Measurements from ENCODE around the gene MAGEB17.

DNA sequence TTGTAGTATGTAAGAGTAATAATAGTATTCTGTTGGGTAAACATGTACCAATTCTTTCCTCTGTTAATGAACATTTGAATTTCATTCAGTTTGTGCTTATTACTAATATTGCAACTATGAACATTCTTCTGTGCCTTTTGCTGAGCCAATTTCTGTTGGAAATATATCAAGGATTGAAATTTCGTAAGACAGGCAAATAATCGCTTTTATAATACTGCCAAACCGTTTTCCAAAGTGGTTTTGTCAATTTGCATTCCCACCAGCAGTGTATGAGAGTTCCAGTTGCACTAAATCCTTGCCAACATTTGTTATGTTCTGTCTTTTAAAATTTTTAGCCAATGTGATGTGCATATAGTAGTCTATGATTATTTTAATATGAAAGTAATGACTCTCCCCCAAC is 38.6 kb downstream of the MAGEB17 start:
- TF ChIP-seq, protein P1, sequence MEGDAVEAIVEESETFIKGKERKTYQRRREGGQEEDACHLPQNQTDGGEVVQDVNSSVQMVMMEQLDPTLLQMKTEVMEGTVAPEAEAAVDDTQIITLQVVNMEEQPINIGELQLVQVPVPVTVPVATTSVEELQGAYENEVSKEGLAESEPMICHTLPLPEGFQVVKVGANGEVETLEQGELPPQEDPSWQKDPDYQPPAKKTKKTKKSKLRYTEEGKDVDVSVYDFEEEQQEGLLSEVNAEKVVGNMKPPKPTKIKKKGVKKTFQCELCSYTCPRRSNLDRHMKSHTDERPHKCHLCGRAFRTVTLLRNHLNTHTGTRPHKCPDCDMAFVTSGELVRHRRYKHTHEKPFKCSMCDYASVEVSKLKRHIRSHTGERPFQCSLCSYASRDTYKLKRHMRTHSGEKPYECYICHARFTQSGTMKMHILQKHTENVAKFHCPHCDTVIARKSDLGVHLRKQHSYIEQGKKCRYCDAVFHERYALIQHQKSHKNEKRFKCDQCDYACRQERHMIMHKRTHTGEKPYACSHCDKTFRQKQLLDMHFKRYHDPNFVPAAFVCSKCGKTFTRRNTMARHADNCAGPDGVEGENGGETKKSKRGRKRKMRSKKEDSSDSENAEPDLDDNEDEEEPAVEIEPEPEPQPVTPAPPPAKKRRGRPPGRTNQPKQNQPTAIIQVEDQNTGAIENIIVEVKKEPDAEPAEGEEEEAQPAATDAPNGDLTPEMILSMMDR (IDR thresholded peaks at IDR 0.05): no peak
- no peak for TF ChIP-seq POLR2A (IDR thresholded peaks at IDR 0.05)

Data from esophagus squamous epithelium (tissue), 4 donors.